Mesothelial cell of epicardium (in vitro differentiated cells): Measurements from ENCODE around the gene OR1J1. TPM values are rescaled to one million over a fixed set of nuclear protein-coding genes. Genes with fewer than 3 reads are reported as not detected.

Experiments used
- DNase-seq, 2 experiments: peaks; one replicate each; pipeline ENCODE4 v3.0.0; 2021; ENCODE audit warnings: low spot score in 2 of 2; ENCODE audit not compliant: unreplicated experiment in 2 of 2
- H3K27ac Mint-ChIP-seq: 2 replicates; pipeline ENCODE4 v1.8.0; 2021; ENCODE audit warnings: mixed read lengths
- H3K27me3 Mint-ChIP-seq: 2 replicates; pipeline ENCODE4 v1.8.0; 2021; ENCODE audit warnings: low read depth, mixed read lengths
- H3K36me3 Mint-ChIP-seq: 2 replicates; pipeline ENCODE4 v1.8.0; 2021; ENCODE audit warnings: mixed read lengths
- H3K4me1 Mint-ChIP-seq: 2 replicates; pipeline ENCODE4 v1.8.0; 2021; ENCODE audit warnings: mixed read lengths
- H3K4me3 Mint-ChIP-seq: 2 replicates; pipeline ENCODE4 v1.8.0; 2021; ENCODE audit warnings: mild to moderate bottlenecking, moderate library complexity, mixed read lengths
- H3K9me3 Mint-ChIP-seq: 2 replicates; pipeline ENCODE4 v1.8.0; 2021; ENCODE audit warnings: mixed read lengths
- CTCF ChIP-seq: fragments of 200-600 bp; sonication (generic); IDR thresholded peaks from one replicate; pipeline ENCODE4 v1.5.0; 2021; ENCODE audit warnings: antibody characterized with exemption; ENCODE audit not compliant: unreplicated experiment
- total RNA-seq: library from RNA; stranded (reverse); gene quantifications from 3 replicates; pipeline ENCODE4 v1.2.1, GENCODE V29; 2021

OR1J1 gene
- total RNA-seq, 1 donor from 2014 or later: not detected

- no peak for DNase-seq
- no peak for TF ChIP-seq CTCF
- Mint-ChIP-seq H3K4me3 (no peak overlapping the region), H3K27me3 (no peaks in the 10 kb centered on the region), H3K36me3 (no peaks in the 10 kb centered on the region), H3K9me3 (peaks cover 39% of the 10 kb centered on the region), H3K27ac (no peak overlapping the region), H3K4me1 (no peaks in the 10 kb centered on the region)
Measured at GRCh38 chr9:122518226-122518625, 40.5 kb upstream of the OR1J1 start.

GRCh38 chr9:122510502-122510901, 32.8 kb upstream of the OR1J1 start, which contains the start of gene OR1J2:
OR1J2 (plus strand) TSS chr9:122510802; CDS start chr9:122510802, 0 bp downstream.
- no peak within 1 kb of the TSS for H3K4me3 Mint-ChIP-seq
- no peak for DNase-seq
- H3K9me3 Mint-ChIP-seq: peaks cover 70% of the 10 kb centered on the region
- no peak within 1 kb of the TSS for H3K27ac Mint-ChIP-seq
- no peaks in the 10 kb centered on the region for H3K27me3 Mint-ChIP-seq
- TF ChIP-seq CTCF: no peak
- no peaks in the 10 kb centered on the region for H3K36me3 Mint-ChIP-seq
- no peaks in the 10 kb centered on the region for H3K4me1 Mint-ChIP-seq

- H3K36me3 Mint-ChIP-seq: no peaks in the 10 kb centered on the region
- no peak for DNase-seq
- H3K4me1 Mint-ChIP-seq: no peaks in the 10 kb centered on the region
- no peak for TF ChIP-seq CTCF
- peaks cover 70% of the 10 kb centered on the region for H3K9me3 Mint-ChIP-seq
- H3K27me3 Mint-ChIP-seq: no peaks in the 10 kb centered on the region
- H3K27ac Mint-ChIP-seq: no peak overlapping the region
- no peak overlapping the region for H3K4me3 Mint-ChIP-seq
Measured at GRCh38 chr9:122506964-122507363, 29.2 kb upstream of the OR1J1 start.

GRCh38 chr9:122498883-122499288, 21.2 kb upstream of the OR1J1 start:
- H3K36me3 Mint-ChIP-seq: no peaks in the 10 kb centered on the region
- H3K4me3 Mint-ChIP-seq: no peak overlapping the region
- no peak overlapping the region for H3K27ac Mint-ChIP-seq
- no peaks in the 10 kb centered on the region for H3K4me1 Mint-ChIP-seq
- no peak for DNase-seq
- TF ChIP-seq CTCF: no peak
- no peaks in the 10 kb centered on the region for H3K27me3 Mint-ChIP-seq
- H3K9me3 Mint-ChIP-seq: peaks cover 76% of the 10 kb centered on the region

- Mint-ChIP-seq H3K36me3 (no peaks in the 10 kb centered on the region), H3K4me3 (no peak overlapping the region), H3K4me1 (no peaks in the 10 kb centered on the region), H3K27me3 (no peaks in the 10 kb centered on the region), H3K9me3 (peaks cover 68% of the 10 kb centered on the region), H3K27ac (no peak overlapping the region)
- no peak for DNase-seq
- TF ChIP-seq CTCF: no peak
Measured at GRCh38 chr9:122479062-122479461, 1.3 kb upstream of the OR1J1 start.

- no peaks in the 10 kb centered on the region for H3K4me1 Mint-ChIP-seq
- TF ChIP-seq CTCF: no peak
- H3K9me3 Mint-ChIP-seq: peaks cover 77% of the 10 kb centered on the region
- no peaks in the 10 kb centered on the region for H3K36me3 Mint-ChIP-seq
- no peak for DNase-seq
- no peaks in the 10 kb centered on the region for H3K27me3 Mint-ChIP-seq
- H3K4me3 Mint-ChIP-seq: no peak overlapping the region
- H3K27ac Mint-ChIP-seq: no peak overlapping the region
Measured at GRCh38 chr9:122477346-122477745, 380 bp downstream of the OR1J1 start.
